ENCODE results near the gene FHOD1. TPM values are rescaled to one million over a fixed set of nuclear protein-coding genes. Genes with fewer than 3 reads are reported as not detected.
A peak's percentile ranks its signal among the peaks of the same experiment; 100 is the strongest.

Gene FHOD1
- polyA plus RNA-seq, 3 donors: 5.1 to 152 (median 5.5) TPM

GRCh38 chr16:67184995-67185650, 62.2 kb downstream of the FHOD1 start:
- Histone ChIP-seq H4K20me1 (ENCODE audit: insufficient read depth, low read length) (no peaks in the 10 kb centered on the region), H3K27ac (ENCODE audit: low read depth in 1 of 2, low read length in 2 of 2) (no peak overlapping the region), H3K9ac (ENCODE audit: insufficient read depth, low read length, poor library complexity, severe bottlenecking) (no peak overlapping the region), H3K79me2 (ENCODE audit: insufficient read depth, low read length) (peaks cover 8% of the 10 kb centered on the region), H3K4me2 (replicated peaks; ENCODE audit: extremely low read depth, low read length, poor library complexity, severe bottlenecking) (peak overlapping the region; percentile 92), H3K27me3 (ENCODE audit: control insufficient read depth in 2 of 2, insufficient read depth in 2 of 2, low read length in 2 of 2) (peaks cover 0 to 8% of the 10 kb centered on the region in 2 donors), H3K4me3 (replicated peaks in 1 of 3; ENCODE audit: low read depth in 2 of 3, low read length in 3 of 3) (peak overlapping the region; percentile 13 to 95 (median 13)), H3K36me3 (replicated peaks in 1 of 2; ENCODE audit: control insufficient read depth in 1 of 2, insufficient read depth in 2 of 2, low read length in 2 of 2) (no peaks in the 10 kb centered on the region), H3K4me1 (ENCODE audit: control insufficient read depth in 1 of 2, insufficient read depth in 2 of 2, low read length in 2 of 2) (peaks cover 38 to 43% of the 10 kb centered on the region in 2 donors), H3K9me3 (replicated peaks in 1 of 2; ENCODE audit: control insufficient read depth in 1 of 2, insufficient read depth in 1 of 2, low read length in 2 of 2) (no peaks in the 10 kb centered on the region), H2AFZ (ENCODE audit: insufficient read depth, low read depth, low read length, poor library complexity, severe bottlenecking) (peak overlapping the region; percentile 74)
- Mint-ChIP-seq H3K27me3 (ENCODE audit: low read depth in 3 of 3) (peaks cover 7 to 29% (median 18%) of the 10 kb centered on the region in 3 donors), H3K9me3 (peaks cover 0 to 4% (median 2%) of the 10 kb centered on the region in 7 donors), H3K4me1 (peaks cover 15% of the 10 kb centered on the region), H3K27ac (peak overlapping the region in 4 of 7 donors; percentile 27 to 82 (median 51)), H3K36me3 (peaks cover 2% of the 10 kb centered on the region in 2 donors), H3K4me3 (peak overlapping the region in 1 of 2 donors; percentile 88)
- peak; percentile 80 to 82 (median 82) for DNase-seq
- WGBS (ENCODE audit: insufficient coverage): 19% methylated on average over 41 of the region's 43 CpGs
- intact Hi-C loops (cut with micrococcal nuclease): no loop called here
- peak; percentile 87 for TF ChIP-seq CTCF (IDR thresholded peaks at IDR 0.05)

GRCh38 chr16:67184453-67184994, 62.8 kb downstream of the FHOD1 start:
- Histone ChIP-seq H3K9ac (ENCODE audit: insufficient read depth, low read length, poor library complexity, severe bottlenecking) (peak overlapping the region; percentile 87), H3K27ac (ENCODE audit: low read depth in 1 of 2, low read length in 2 of 2) (no peak overlapping the region), H3K36me3 (replicated peaks in 1 of 2; ENCODE audit: control insufficient read depth in 1 of 2, insufficient read depth in 2 of 2, low read length in 2 of 2) (no peaks in the 10 kb centered on the region), H4K20me1 (ENCODE audit: insufficient read depth, low read length) (no peaks in the 10 kb centered on the region), H3K9me3 (replicated peaks in 1 of 2; ENCODE audit: control insufficient read depth in 1 of 2, insufficient read depth in 1 of 2, low read length in 2 of 2) (no peaks in the 10 kb centered on the region), H3K79me2 (ENCODE audit: insufficient read depth, low read length) (peaks cover 8% of the 10 kb centered on the region), H3K4me2 (replicated peaks; ENCODE audit: extremely low read depth, low read length, poor library complexity, severe bottlenecking) (peak overlapping the region; percentile 92), H3K4me3 (replicated peaks in 1 of 3; ENCODE audit: low read depth in 2 of 3, low read length in 3 of 3) (peak overlapping the region; percentile 66 to 95 (median 85)), H2AFZ (ENCODE audit: insufficient read depth, low read depth, low read length, poor library complexity, severe bottlenecking) (peak overlapping the region; percentile 66), H3K27me3 (ENCODE audit: control insufficient read depth in 2 of 2, insufficient read depth in 2 of 2, low read length in 2 of 2) (peaks cover 0 to 8% of the 10 kb centered on the region in 2 donors), H3K4me1 (ENCODE audit: control insufficient read depth in 1 of 2, insufficient read depth in 2 of 2, low read length in 2 of 2) (peaks cover 38 to 43% of the 10 kb centered on the region in 2 donors)
- no peak for DNase-seq
- peaks cover 2 to 5% of the 10 kb centered on the region in 2 donors for H3K36me3 Mint-ChIP-seq
- peaks cover 15% of the 10 kb centered on the region for H3K4me1 Mint-ChIP-seq
- intact Hi-C loops (cut with micrococcal nuclease): no loop called here
- WGBS (ENCODE audit: insufficient coverage): 9% methylated on average over 59 of the region's 59 CpGs
- peak overlapping the region in 1 of 2 donors; percentile 88 for H3K4me3 Mint-ChIP-seq
- TF ChIP-seq CTCF (IDR thresholded peaks at IDR 0.05): no peak
- peaks cover 0 to 4% (median 2%) of the 10 kb centered on the region in 7 donors for H3K9me3 Mint-ChIP-seq
- no peak overlapping the region for H3K27ac Mint-ChIP-seq
- H3K27me3 Mint-ChIP-seq (ENCODE audit: low read depth in 3 of 3): peaks cover 7 to 33% (median 19%) of the 10 kb centered on the region in 3 donors

Measured in CD14-positive monocyte (primary cell).